SK-N-SH treated with all-trans-retinoic acid at 6 μM for 48 hours (cell line): ENCODE data around the gene ZNF586.

Source experiments
- ATAC-seq: fragments of 200-7000 bp; cut with Tn5 transposase; 3 replicates; pipeline ENCODE4 v1.9.1; 2020; ENCODE audit warnings: mild to moderate bottlenecking, moderate library complexity
- ARNTL ChIP-seq: fragments of 450-650 bp; formaldehyde crosslinking; IDR thresholded peaks from 2 replicates; pipeline ENCODE4 v1.5.0; 2020; ENCODE audit warnings: low read depth, mild to moderate bottlenecking, moderate library complexity, borderline replicate concordance
- BACH2 ChIP-seq: fragments of 250-450 bp; sonication (Bioruptor Pico); IDR thresholded peaks from 2 replicates; pipeline ENCODE4 v1.9.0; 2021; ENCODE audit warnings: mild to moderate bottlenecking, borderline replicate concordance
- CREB5 ChIP-seq: fragments of 250-450 bp; sonication (Bioruptor Pico); IDR thresholded peaks from 2 replicates; pipeline ENCODE4 v1.5.1; 2020; ENCODE audit warnings: low read depth, mild to moderate bottlenecking, moderate library complexity
- CSDC2 ChIP-seq: fragments of 250-450 bp; sonication (Bioruptor Pico); IDR thresholded peaks from 2 replicates; pipeline ENCODE4 v1.5.0; 2020; ENCODE audit warnings: mild to moderate bottlenecking, moderate library complexity
- ESRRG ChIP-seq: fragments of 250-450 bp; sonication (Bioruptor Pico); IDR thresholded peaks from 2 replicates; pipeline ENCODE4 v1.6.1; 2021; ENCODE audit warnings: mild to moderate bottlenecking
- GLIS3 ChIP-seq: fragments of 250-450 bp; sonication (Bioruptor Pico); IDR thresholded peaks from 2 replicates; pipeline ENCODE4 v1.5.0; 2020; ENCODE audit warnings: mild to moderate bottlenecking, moderate library complexity
- ISL1 ChIP-seq: fragments of 250-450 bp; sonication (Bioruptor Pico); IDR thresholded peaks from 2 replicates; pipeline ENCODE4 v2.1.2; 2022; ENCODE audit warnings: mild to moderate bottlenecking, moderate library complexity
- POU6F1 ChIP-seq: fragments of 250-450 bp; sonication (Bioruptor Pico); IDR thresholded peaks from 2 replicates; pipeline ENCODE4 v1.8.0; 2021; ENCODE audit warnings: low read depth, mild to moderate bottlenecking, moderate library complexity, borderline replicate concordance
- RARB ChIP-seq: fragments of 250-450 bp; sonication (Bioruptor Pico); IDR thresholded peaks from 2 replicates; pipeline ENCODE4 v1.8.0; 2021; ENCODE audit warnings: mild to moderate bottlenecking, moderate library complexity
- SNAI2 ChIP-seq: fragments of 250-450 bp; sonication (Bioruptor Pico); IDR thresholded peaks from 2 replicates; pipeline ENCODE4 v1.5.0; 2020; ENCODE audit warnings: mild to moderate bottlenecking, moderate library complexity
- TCF4 ChIP-seq: fragments of 250-450 bp; sonication (Bioruptor Pico); IDR thresholded peaks from 2 replicates; pipeline ENCODE4 v1.8.0; 2021; ENCODE audit warnings: mild to moderate bottlenecking, moderate library complexity, borderline replicate concordance
- TOX ChIP-seq: fragments of 250-450 bp; sonication (Bioruptor Pico); IDR thresholded peaks from 2 replicates; pipeline ENCODE4 v1.8.0; 2021; ENCODE audit warnings: mild to moderate bottlenecking, moderate library complexity, borderline replicate concordance
- ZC3H10 ChIP-seq: fragments of 250-450 bp; sonication (Bioruptor Pico); IDR thresholded peaks from 2 replicates; pipeline ENCODE4 v1.5.1; 2021; ENCODE audit warnings: mild to moderate bottlenecking, moderate library complexity
- ZFP3 ChIP-seq: fragments of 250-450 bp; sonication (Bioruptor Pico); IDR thresholded peaks from 2 replicates; pipeline ENCODE4 v1.5.0; 2020; ENCODE audit warnings: mild to moderate bottlenecking, moderate library complexity
- ZFP30 ChIP-seq: fragments of 450-650 bp; formaldehyde crosslinking; IDR thresholded peaks from 2 replicates; pipeline ENCODE4 v1.5.0; 2022; ENCODE audit warnings: mild to moderate bottlenecking, moderate library complexity
- ZNF565 ChIP-seq: fragments of 450-650 bp; formaldehyde crosslinking; conservative IDR thresholded peaks from 2 replicates; pipeline ENCODE4 v1.5.0; 2020; ENCODE audit warnings: low read depth, mild to moderate bottlenecking, moderate library complexity
- ZNF8 ChIP-seq: fragments of 450-650 bp; formaldehyde crosslinking; IDR thresholded peaks from 2 replicates; pipeline ENCODE4 v1.5.0; 2020; ENCODE audit warnings: mild to moderate bottlenecking, moderate library complexity
- TF ChIP-seq, protein P1 (sequence below): fragments of 250-450 bp; sonication (Bioruptor Pico); IDR thresholded peaks from 2 replicates; pipeline ENCODE4 v1.5.1; 2021; ENCODE audit warnings: mild to moderate bottlenecking, moderate library complexity
- TF ChIP-seq, protein P2 (sequence below): fragments of 250-450 bp; sonication (Bioruptor Pico); IDR thresholded peaks from 2 replicates; pipeline ENCODE4 v1.5.0; 2020; ENCODE audit warnings: mild to moderate bottlenecking, moderate library complexity
- TF ChIP-seq, protein P3 (sequence below): fragments of 250-450 bp; sonication (Bioruptor Pico); IDR thresholded peaks from 2 replicates; pipeline ENCODE4 v1.8.0; 2020; ENCODE audit warnings: mild to moderate bottlenecking, moderate library complexity, borderline replicate concordance

The ZNF586 gene

DNA sequence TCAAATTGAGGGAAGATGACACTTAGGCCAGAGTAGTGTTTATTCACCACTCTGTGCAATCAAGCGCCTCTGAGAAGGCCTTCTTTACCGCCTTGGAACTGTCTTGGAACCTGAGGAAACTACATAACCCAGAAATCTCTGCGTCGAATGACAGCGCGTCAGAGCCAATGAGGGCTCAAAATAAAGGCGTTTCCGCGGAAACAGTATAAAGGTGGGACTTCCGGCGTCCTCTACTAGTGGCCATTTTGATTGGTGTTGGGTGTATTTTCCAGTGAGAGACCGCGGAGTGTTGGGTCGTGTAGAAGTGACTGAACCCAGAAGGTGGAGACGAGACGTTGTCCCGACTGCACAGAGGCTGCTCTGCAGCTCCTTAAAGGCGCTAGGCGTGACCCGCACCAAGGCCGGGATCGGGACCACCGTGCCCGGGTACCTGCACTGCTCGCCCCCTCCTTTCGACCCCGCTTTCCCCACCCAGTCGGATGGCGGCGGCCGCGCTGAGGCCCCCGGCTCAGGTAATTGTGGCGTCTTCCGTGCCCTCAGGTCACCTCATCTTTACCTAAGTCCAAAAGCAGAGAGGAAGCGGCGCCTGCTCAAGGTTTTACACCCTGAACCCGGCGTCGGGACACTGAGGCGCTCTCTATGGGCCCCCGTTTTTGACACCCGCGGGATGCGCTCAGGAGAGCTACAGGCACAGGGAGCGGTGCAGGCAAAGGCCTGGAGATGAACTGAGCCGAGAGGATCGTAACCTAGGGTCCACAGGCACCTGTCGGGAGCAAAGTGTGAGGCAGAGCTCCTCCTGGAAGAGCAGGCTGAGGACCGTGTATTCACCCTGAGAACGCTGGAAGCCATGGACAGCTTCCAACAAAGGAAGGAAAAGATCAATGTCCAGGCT, 22.6 kb upstream of the ZNF586 start, which contains the start of gene ZNF776:
Gene ZNF776 (plus strand): TSS at position 236 of the 892 bp plus-strand sequence. CDS start 244 bp downstream, at position 480.
- ATAC-seq: peak; percentile 99
- TF ChIP-seq ZC3H10 (CRISPR knock-in tag) (no peak), ZFP30 (no peak)
- TF ChIP-seq, protein P1, sequence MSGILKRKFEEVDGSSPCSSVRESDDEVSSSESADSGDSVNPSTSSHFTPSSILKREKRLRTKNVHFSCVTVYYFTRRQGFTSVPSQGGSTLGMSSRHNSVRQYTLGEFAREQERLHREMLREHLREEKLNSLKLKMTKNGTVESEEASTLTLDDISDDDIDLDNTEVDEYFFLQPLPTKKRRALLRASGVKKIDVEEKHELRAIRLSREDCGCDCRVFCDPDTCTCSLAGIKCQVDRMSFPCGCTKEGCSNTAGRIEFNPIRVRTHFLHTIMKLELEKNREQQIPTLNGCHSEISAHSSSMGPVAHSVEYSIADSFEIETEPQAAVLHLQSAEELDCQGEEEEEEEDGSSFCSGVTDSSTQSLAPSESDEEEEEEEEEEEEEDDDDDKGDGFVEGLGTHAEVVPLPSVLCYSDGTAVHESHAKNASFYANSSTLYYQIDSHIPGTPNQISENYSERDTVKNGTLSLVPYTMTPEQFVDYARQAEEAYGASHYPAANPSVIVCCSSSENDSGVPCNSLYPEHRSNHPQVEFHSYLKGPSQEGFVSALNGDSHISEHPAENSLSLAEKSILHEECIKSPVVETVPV (CRISPR knock-in tag): no peak
- TF ChIP-seq, all 23 proteins: peak for 0

DNA sequence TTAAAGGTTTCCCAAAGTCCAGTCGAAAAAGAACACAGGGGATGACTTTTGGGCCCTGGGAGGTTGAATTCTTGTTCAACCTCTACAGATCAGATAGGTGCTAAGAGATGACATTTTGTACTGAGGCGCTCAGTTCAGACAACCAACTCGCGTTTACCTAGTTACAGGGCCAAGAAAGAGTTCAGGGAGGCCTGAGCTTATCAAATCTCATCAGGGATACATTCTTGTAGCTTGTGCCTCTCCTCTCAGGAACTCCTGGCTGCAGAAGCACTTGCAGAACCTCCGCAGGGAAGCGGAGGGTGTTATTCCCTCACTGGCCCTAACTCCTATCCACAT, 22.0 kb upstream of the ZNF586 start:
- TF ChIP-seq RARB (CRISPR knock-in tag) (no peak), ARNTL (CRISPR knock-in tag) (no peak), TCF4 (CRISPR knock-in tag) (no peak), ZFP30 (no peak), TOX (CRISPR knock-in tag) (no peak), ZFP3 (CRISPR knock-in tag) (no peak), ESRRG (CRISPR knock-in tag) (no peak), ZC3H10 (CRISPR knock-in tag) (no peak), POU6F1 (CRISPR knock-in tag) (no peak), ZNF8 (no peak), SNAI2 (CRISPR knock-in tag) (no peak), CREB5 (CRISPR knock-in tag) (no peak)
- TF ChIP-seq, protein P2, sequence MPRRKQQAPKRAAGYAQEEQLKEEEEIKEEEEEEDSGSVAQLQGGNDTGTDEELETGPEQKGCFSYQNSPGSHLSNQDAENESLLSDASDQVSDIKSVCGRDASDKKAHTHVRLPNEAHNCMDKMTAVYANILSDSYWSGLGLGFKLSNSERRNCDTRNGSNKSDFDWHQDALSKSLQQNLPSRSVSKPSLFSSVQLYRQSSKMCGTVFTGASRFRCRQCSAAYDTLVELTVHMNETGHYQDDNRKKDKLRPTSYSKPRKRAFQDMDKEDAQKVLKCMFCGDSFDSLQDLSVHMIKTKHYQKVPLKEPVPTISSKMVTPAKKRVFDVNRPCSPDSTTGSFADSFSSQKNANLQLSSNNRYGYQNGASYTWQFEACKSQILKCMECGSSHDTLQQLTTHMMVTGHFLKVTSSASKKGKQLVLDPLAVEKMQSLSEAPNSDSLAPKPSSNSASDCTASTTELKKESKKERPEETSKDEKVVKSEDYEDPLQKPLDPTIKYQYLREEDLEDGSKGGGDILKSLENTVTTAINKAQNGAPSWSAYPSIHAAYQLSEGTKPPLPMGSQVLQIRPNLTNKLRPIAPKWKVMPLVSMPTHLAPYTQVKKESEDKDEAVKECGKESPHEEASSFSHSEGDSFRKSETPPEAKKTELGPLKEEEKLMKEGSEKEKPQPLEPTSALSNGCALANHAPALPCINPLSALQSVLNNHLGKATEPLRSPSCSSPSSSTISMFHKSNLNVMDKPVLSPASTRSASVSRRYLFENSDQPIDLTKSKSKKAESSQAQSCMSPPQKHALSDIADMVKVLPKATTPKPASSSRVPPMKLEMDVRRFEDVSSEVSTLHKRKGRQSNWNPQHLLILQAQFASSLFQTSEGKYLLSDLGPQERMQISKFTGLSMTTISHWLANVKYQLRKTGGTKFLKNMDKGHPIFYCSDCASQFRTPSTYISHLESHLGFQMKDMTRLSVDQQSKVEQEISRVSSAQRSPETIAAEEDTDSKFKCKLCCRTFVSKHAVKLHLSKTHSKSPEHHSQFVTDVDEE (CRISPR knock-in tag): no peak
- peak; percentile 3; the same call in 1 of the 3 replicates for ATAC-seq

DNA sequence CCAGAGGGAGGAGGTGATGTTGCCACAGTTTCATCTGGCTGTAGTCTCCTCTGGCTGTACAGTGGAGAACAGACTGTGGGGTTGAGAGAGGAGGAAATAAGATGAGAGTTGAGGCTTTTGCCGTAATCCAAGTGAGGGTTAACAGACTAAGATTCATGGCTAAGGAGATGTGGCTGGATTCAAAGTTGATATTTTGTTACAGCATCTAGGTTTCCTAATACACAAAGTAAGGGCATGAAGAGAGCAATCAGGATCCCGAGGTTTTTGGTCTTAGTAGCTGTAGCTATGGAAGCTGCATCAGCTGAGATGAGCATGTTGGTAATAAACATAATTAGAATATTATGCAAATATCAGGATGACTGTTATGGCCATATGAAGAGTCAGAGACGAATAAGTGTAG, 21.4 kb upstream of the ZNF586 start:
- ATAC-seq: no peak
- TF ChIP-seq ESRRG (CRISPR knock-in tag) (no peak), POU6F1 (CRISPR knock-in tag) (no peak), ZC3H10 (CRISPR knock-in tag) (no peak), TCF4 (CRISPR knock-in tag) (no peak), CSDC2 (CRISPR knock-in tag) (no peak), ZFP30 (no peak), GLIS3 (CRISPR knock-in tag) (no peak), ZNF8 (no peak), ZNF565 (CRISPR knock-in tag) (no peak), ISL1 (CRISPR knock-in tag) (no peak), RARB (CRISPR knock-in tag) (no peak), BACH2 (CRISPR knock-in tag) (no peak), ARNTL (CRISPR knock-in tag) (no peak)
- TF ChIP-seq, protein P2 (CRISPR knock-in tag): no peak
- TF ChIP-seq, protein P1 (CRISPR knock-in tag): no peak
- TF ChIP-seq, protein P3, sequence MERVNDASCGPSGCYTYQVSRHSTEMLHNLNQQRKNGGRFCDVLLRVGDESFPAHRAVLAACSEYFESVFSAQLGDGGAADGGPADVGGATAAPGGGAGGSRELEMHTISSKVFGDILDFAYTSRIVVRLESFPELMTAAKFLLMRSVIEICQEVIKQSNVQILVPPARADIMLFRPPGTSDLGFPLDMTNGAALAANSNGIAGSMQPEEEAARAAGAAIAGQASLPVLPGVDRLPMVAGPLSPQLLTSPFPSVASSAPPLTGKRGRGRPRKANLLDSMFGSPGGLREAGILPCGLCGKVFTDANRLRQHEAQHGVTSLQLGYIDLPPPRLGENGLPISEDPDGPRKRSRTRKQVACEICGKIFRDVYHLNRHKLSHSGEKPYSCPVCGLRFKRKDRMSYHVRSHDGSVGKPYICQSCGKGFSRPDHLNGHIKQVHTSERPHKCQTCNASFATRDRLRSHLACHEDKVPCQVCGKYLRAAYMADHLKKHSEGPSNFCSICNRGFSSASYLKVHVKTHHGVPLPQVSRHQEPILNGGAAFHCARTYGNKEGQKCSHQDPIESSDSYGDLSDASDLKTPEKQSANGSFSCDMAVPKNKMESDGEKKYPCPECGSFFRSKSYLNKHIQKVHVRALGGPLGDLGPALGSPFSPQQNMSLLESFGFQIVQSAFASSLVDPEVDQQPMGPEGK (CRISPR knock-in tag): no peak
